Measurements from ENCODE around the gene SCRN3.
"Not testable (repeated sequence)": the region's sequence is repeated elsewhere in the genome, so short reads cannot be mapped to it uniquely, and the experiment has no call there.

DNA sequence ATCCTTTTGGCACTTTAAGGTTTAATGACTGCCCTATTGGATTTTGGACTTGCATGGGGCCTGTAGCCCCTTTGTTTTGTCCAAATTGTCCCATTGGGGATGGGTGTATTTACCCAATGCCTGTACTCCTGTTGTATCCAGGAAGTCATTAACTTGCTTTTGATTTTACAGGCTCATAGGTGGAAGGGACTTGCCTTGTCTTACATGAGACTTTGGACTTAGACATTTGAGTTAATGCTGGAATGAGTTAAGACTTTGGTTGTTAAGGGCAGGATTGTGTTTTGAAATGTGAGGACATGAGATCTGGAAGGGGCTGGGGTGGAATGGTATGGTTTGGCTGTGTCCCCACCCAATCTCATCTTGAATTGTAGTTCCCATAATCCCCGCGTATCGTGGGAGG lies 5.2 kb upstream of the SCRN3 start:
- TF ChIP-seq, protein P1, sequence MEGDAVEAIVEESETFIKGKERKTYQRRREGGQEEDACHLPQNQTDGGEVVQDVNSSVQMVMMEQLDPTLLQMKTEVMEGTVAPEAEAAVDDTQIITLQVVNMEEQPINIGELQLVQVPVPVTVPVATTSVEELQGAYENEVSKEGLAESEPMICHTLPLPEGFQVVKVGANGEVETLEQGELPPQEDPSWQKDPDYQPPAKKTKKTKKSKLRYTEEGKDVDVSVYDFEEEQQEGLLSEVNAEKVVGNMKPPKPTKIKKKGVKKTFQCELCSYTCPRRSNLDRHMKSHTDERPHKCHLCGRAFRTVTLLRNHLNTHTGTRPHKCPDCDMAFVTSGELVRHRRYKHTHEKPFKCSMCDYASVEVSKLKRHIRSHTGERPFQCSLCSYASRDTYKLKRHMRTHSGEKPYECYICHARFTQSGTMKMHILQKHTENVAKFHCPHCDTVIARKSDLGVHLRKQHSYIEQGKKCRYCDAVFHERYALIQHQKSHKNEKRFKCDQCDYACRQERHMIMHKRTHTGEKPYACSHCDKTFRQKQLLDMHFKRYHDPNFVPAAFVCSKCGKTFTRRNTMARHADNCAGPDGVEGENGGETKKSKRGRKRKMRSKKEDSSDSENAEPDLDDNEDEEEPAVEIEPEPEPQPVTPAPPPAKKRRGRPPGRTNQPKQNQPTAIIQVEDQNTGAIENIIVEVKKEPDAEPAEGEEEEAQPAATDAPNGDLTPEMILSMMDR (optimal IDR thresholded peaks at IDR 0.05 in 1 of 3, IDR thresholded peaks at IDR 0.05 in 1 of 3, conservative IDR thresholded peaks at IDR 0.05 in 1 of 3; ENCODE audit: extremely low read depth in 1 of 3, insufficient read depth in 2 of 3, low read length in 3 of 3) = not testable (repeated sequence)
- TF ChIP-seq EZH2 (IDR thresholded peaks at IDR 0.05; ENCODE audit: low read length) = not testable (repeated sequence)
